ENCODE results near the gene SCARF2. TPM values are rescaled to one million over a fixed set of nuclear protein-coding genes. Genes with fewer than 3 reads are reported as not detected.

The SCARF2 gene
- total and polyA plus RNA-seq, 5 experiments from 2014 or later, result 0.07 to 3.1 (median 0.51) TPM

DNA sequence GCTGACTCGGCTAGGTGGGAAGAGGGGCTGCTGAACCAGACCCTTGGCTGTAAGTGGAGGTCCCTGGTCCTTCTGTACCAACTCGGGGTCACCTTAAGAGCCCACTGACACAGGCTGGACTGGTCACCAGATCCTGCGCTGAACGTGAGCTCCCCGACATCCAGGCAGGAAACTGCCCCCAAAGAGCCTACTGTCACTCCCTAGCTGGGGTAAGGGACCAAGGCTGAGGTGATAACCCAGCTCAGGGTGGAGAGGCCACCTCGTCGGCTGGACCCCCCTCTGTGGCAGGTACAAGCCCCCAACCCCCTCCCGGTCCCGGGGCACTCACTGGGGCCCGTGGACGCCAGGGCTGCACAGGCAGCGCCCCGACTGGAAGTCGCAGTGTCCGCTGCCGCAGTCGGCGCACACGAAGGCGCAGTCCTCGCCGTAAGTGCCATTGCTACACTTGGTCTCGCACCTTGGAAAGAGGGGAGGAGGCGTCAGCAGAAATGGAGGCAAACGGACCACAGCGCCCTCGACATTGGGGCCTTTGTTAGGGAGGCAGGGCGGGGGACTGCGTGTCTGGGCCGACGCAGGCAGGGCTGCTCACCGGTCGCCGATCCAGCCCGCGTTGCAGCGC lies 7.4 kb downstream of the SCARF2 start:
- peak in 2 of 10 donors; percentile 23 to 29 for DNase-seq
- POLR2A ChIA-PET, result interaction anchor here (1.0 to 4.1 kb wide), 5 partner anchors 8 to 34 kb away, joined by 3 to 35 read pairs (median 9); no protein-coding TSS in a partner anchor
- Mint-ChIP-seq H3K9me3 (no peaks in the 10 kb centered on the region), H3K4me3 (peak overlapping the region; percentile 65 to 97 (median 86)), H3K27me3 (peaks cover 21 to 63% (median 32%) of the 10 kb centered on the region in 5 donors), H3K27ac (no peak overlapping the region), H3K4me1 (peaks cover 13 to 35% (median 30%) of the 10 kb centered on the region in 4 donors), H3K36me3 (peaks cover 0 to 2% (median 0%) of the 10 kb centered on the region in 3 donors)
- ATAC-seq, result peak; percentile 13 to 15

DNA sequence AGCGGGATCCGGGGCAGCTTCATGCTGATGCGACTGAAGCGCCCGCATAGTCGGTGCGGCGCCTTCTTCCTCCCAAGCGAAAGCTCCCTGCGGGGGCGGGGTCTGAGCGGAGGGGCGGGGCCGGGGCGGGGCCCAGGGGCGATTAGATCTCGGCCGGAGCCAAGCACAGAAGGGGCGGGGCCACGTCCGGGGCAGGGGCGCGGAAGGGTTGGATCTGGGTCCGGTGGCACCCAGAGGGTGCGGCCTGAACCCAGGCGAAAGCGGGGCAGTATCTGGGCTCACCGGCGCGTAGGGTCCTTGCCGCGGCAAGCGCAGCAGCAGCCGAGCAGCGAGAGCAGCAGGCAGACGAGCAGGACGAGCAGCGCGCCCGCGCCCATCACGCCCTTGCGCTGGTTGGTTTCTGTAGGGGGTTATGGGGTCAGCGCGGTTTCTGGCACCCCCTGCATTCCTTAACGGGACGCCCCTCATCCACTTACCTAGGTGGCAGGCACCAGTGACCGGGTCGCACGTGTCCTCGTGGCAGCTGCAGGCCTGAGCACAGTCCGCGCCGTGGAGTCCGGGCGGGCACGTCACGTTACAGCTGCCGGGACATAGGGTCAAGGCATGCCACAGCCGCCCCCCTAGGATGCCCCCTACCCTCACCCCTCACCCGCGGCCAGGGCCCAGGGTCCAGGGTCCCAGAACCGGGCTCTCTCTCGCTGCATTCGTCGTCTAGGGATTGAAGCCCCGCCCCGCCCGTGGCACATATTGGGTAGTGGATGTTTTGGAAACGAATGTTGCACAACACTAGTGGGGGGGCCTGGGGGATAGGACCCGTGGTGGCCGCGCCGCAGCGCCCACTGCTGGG lies 8.1 kb downstream of the SCARF2 start:
- POLR2A ChIA-PET, result interaction anchor here (1.0 to 4.1 kb wide), 7 partner anchors 9 to 126 kb away, joined by 3 to 35 read pairs (median 5); partner anchors contain the start of gene KLHL22
- peak; percentile 44 to 86 (median 74) for DNase-seq
- peak; percentile 65 to 72 for ATAC-seq
- Mint-ChIP-seq H3K27me3 (peaks cover 15 to 56% (median 25%) of the 10 kb centered on the region in 5 donors), H3K36me3 (no peaks in the 10 kb centered on the region), H3K4me1 (peaks cover 7 to 33% (median 31%) of the 10 kb centered on the region in 4 donors), H3K9me3 (no peaks in the 10 kb centered on the region), H3K4me3 (peak overlapping the region; percentile 77 to 97 (median 89)), H3K27ac (peak overlapping the region in 9 of 10 donors; percentile 26 to 91 (median 82))

DNA sequence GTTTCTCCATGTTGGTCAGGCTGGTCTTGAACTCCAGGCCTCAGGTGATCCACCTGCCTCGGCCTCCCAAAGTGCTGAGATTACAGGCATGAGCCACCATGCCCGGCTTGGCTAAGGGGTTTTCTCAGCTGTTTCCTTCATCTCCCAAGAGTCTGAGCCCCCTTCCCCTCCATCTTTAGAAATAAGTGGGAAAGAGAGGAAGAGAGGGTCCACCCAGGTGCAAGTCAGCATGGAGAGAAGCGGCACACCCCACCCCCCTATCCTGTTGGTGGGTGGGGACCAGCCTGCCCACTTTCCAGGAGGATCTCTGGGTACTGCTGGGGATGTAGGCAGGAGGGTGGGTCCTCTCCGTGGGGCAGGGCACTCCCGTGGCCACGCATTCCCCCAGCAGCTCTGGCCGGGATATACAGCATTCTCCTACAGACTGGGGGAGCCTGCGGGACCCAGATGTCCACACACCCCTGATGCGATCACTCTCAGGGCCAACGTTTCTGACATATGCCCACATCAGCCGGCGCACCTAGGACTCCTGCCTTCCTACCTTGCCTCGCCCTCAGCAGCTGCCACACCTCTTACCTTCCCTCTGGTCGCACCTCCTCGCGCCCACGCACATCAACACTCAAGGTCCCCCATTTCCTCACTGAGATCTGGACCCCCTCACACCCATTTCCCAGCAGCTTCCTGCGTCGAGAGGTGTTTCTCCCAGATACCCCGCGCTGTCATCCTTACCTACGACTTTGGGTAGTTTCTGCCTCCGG lies 8.9 kb downstream of the SCARF2 start:
- Mint-ChIP-seq H3K27ac (peak overlapping the region in 9 of 10 donors; percentile 26 to 91 (median 82)), H3K4me3 (peak overlapping the region; percentile 77 to 97 (median 89)), H3K27me3 (peaks cover 12 to 53% (median 22%) of the 10 kb centered on the region in 5 donors), H3K4me1 (peaks cover 5 to 33% (median 31%) of the 10 kb centered on the region in 4 donors), H3K36me3 (peaks cover 0 to 2% (median 0%) of the 10 kb centered on the region in 3 donors), H3K9me3 (peaks cover 0 to under 1% (median 0%) of the 10 kb centered on the region in 9 donors)
- POLR2A ChIA-PET, result interaction anchor here (1.3 to 4.1 kb wide), 5 partner anchors 11 to 127 kb away, joined by 3 to 35 read pairs (median 9); partner anchors contain the start of gene KLHL22
- peak; percentile 17 to 21 for ATAC-seq
- no peak for DNase-seq

DNA sequence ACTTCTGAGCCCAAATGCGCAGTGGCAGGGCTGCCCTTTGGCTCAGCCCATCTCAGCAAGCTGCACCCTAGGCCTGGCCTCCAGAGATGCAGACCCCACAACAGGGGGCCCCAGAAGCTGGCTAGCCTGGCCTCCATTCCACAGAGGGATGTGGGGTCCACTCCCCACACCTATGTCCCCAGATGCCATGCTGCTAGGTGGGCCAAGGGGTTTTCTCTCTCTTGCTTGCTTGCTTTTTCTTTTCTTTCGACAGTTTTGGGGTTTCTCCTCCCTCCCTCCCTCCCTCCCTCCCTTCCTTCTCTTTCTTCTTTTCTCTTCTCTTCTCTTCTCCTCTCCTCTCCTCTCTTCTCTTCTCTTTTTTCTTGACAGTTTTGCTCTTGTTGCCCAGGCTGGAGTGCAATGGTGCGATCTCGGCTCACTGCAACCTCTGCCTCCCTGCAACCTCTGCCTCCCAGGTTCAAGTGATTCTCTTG lies 9.6 kb downstream of the SCARF2 start:
- ATAC-seq, result no peak
- H3K36me3 Mint-ChIP-seq, result peaks cover 0 to 2% (median 0%) of the 10 kb centered on the region in 3 donors
- peak overlapping the region in 4 of 10 donors; percentile 12 to 93 (median 46) for H3K4me3 Mint-ChIP-seq
- H3K27ac Mint-ChIP-seq, result peak overlapping the region in 1 of 10 donors; percentile 90
- H3K27me3 Mint-ChIP-seq, result peaks cover 12 to 51% (median 22%) of the 10 kb centered on the region in 5 donors
- peaks cover 8 to 36% (median 35%) of the 10 kb centered on the region in 4 donors for H3K4me1 Mint-ChIP-seq
- DNase-seq, result no peak
- POLR2A ChIA-PET, result interaction anchor here (0.6 to 4.1 kb wide), 5 partner anchors 10 to 68 kb away, joined by 3 to 35 read pairs (median 9); partner anchors contain the start of gene KLHL22
- H3K9me3 Mint-ChIP-seq, result peaks cover 0 to 2% (median 0%) of the 10 kb centered on the region in 9 donors

DNA sequence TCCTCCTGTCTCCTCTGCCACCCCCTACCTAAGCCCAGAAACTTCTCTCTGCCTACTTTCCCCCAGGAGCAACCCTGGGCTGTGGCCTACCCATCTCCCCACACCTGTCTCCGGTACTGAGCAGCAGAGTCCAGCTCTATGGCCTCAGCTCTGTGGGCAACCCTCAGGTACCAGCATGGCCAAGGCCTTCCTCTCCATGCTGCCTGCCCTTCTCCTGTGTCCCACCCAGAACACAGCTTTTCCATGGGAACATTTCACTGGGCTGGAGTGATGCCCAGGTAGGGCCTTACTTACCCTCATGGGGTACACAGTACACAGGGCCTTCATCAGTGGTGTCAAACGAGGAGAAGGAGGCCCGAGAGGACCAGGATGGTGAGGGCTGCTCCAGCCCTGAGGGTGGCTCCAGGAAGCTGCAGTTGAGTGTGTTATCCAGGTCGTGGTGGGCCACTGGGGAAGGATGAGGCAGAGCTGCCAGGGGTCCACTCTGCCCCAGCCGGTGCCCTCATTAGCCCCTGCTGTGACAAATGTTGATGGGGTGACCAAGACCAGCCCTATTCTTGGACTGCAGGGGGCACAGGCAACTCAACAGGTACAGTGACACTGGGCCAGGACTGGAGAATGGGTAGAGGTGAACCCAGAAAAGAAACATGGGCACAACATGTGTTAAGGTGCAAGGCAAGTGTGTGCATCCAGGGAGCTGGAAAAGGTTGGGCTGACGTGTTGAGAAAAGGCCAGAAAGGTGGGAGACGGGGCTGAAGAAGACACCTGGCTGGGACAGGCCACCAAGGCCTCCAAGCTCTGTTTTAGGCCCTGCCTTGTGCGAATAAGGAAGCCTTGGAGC lies 10.3 kb downstream of the SCARF2 start:
- DNase-seq, result no peak
- POLR2A ChIA-PET, result interaction anchor here (0.6 to 4.1 kb wide), 3 partner anchors 9 to 37 kb away, joined by 3 to 35 read pairs (median 3); no protein-coding TSS in a partner anchor
- Mint-ChIP-seq H3K27me3 (peaks cover 11 to 44% (median 19%) of the 10 kb centered on the region in 5 donors), H3K36me3 (peaks cover 0 to 2% (median 0%) of the 10 kb centered on the region in 3 donors), H3K4me1 (peaks cover 8 to 36% (median 33%) of the 10 kb centered on the region in 4 donors), H3K9me3 (peaks cover 0 to 2% (median 0%) of the 10 kb centered on the region in 9 donors), H3K4me3 (peak overlapping the region; percentile 35 to 79 (median 48)), H3K27ac (peak overlapping the region in 2 of 10 donors; percentile 57 to 68)
- no peak for ATAC-seq

GRCh38 chr22:20426259-20426615 lies 11.4 kb downstream of the SCARF2 start:
- POLR2A ChIA-PET, result no interaction called here
- no peak overlapping the region for H3K27ac Mint-ChIP-seq
- peaks cover 6 to 36% (median 28%) of the 10 kb centered on the region in 4 donors for H3K4me1 Mint-ChIP-seq
- peak overlapping the region in 7 of 10 donors; percentile 4 to 50 (median 38) for H3K4me3 Mint-ChIP-seq
- DNase-seq, result no peak
- H3K27me3 Mint-ChIP-seq, result peaks cover 11 to 37% (median 17%) of the 10 kb centered on the region in 5 donors
- no peak for ATAC-seq
- H3K9me3 Mint-ChIP-seq, result peaks cover 0 to 2% (median 0%) of the 10 kb centered on the region in 9 donors
- H3K36me3 Mint-ChIP-seq, result peaks cover 0 to 2% (median 0%) of the 10 kb centered on the region in 3 donors

DNA sequence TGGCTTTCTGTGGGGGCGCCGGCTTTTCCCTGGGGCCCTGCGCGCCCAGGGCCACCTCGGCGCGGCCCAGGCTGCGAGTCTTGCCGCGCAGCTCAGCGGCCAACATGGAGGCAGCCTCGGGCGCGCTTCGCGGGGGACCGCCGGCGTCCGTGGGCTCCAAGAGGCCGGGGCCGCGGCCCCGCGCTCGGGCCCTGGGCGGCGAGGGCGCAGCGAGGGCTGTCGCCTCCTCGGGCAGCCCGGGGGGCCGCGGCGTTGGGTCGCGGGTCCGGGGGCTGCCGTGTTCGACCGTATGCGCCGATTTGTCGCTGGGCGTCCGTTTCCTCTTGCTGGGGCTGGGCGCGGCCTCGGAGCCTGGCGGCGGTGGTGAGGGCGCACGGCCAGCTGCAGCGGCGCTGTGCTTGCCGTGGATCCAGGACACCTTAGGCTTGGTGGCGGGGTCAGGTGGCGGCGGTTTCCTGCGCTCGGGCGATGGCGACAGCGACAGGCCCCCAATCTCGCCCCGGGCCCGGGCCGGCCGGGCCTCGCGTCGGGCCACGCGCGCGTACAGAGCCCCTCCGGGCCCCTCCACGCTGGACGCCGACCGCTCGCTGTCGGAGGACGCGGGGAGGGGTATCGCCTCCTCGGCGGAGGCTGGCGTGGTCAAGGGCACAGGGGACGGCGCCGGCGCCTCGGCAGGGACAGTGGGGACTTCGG lies 11.9 kb downstream of the SCARF2 start:
- H3K27ac Mint-ChIP-seq, result no peak overlapping the region
- peaks cover 0 to 2% (median 0%) of the 10 kb centered on the region in 3 donors for H3K36me3 Mint-ChIP-seq
- ATAC-seq, result no peak
- H3K4me1 Mint-ChIP-seq, result peaks cover 6 to 31% (median 26%) of the 10 kb centered on the region in 4 donors
- POLR2A ChIA-PET, result no interaction called here
- peaks cover 0 to 2% (median 0%) of the 10 kb centered on the region in 9 donors for H3K9me3 Mint-ChIP-seq
- peak overlapping the region in 1 of 10 donors; percentile 63 for H3K4me3 Mint-ChIP-seq
- peaks cover 11 to 35% (median 17%) of the 10 kb centered on the region in 5 donors for H3K27me3 Mint-ChIP-seq
- no peak for DNase-seq

- Mint-ChIP-seq H3K36me3 (peaks cover 0 to 2% (median 0%) of the 10 kb centered on the region in 3 donors), H3K4me1 (peaks cover 6 to 25% (median 21%) of the 10 kb centered on the region in 4 donors), H3K4me3 (peak overlapping the region in 7 of 10 donors; percentile 4 to 70 (median 62)), H3K27ac (no peak overlapping the region), H3K9me3 (peaks cover 0 to 2% (median 0%) of the 10 kb centered on the region in 9 donors), H3K27me3 (peaks cover 11 to 30% (median 17%) of the 10 kb centered on the region in 5 donors)
- ATAC-seq (peak in 1 of 2 donors; percentile 22), DNase-seq (no peak)
- POLR2A ChIA-PET, result interaction anchor here (0.7 kb wide), 1 partner anchor 116 kb away, joined by 3 read pairs; no protein-coding TSS in a partner anchor
These were observed 12.6 kb downstream of the SCARF2 start for GRCh38 chr22:20424932-20425565.

DNA sequence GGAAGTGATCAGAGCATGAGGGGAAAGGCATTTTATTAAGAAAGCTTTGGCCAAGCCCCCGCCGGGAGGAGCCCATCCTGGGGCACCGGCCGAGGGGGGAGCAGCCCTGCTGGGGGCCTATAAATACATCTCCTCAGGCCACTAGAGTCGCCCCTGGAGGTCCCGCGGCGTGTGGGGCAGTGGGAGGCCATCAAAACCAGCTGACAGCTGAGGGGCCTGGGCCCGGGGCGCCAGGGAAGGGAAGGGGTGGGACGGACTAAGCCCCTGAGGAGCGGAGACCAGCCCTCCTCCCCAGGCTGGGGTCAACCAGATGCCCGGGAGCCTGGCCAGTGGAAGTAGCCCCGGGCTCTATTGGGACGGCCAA lies 13.1 kb downstream of the SCARF2 start:
- peaks cover 0 to 2% (median 0%) of the 10 kb centered on the region in 3 donors for H3K36me3 Mint-ChIP-seq
- peaks cover 11 to 30% (median 17%) of the 10 kb centered on the region in 5 donors for H3K27me3 Mint-ChIP-seq
- POLR2A ChIA-PET, result interaction anchor here (0.7 kb wide), 1 partner anchor 117 kb away, joined by 3 read pairs; no protein-coding TSS in a partner anchor
- DNase-seq (no peak), ATAC-seq (no peak)
- peak overlapping the region in 5 of 10 donors; percentile 48 to 71 (median 67) for H3K4me3 Mint-ChIP-seq
- H3K4me1 Mint-ChIP-seq, result peaks cover 6 to 24% (median 19%) of the 10 kb centered on the region in 4 donors
- H3K27ac Mint-ChIP-seq, result no peak overlapping the region
- H3K9me3 Mint-ChIP-seq, result peaks cover 0 to 2% (median 0%) of the 10 kb centered on the region in 9 donors
